ENCODE data around the gene ZBTB20.
"Not testable (repeated sequence)": the region's sequence is repeated elsewhere in the genome, so short reads cannot be mapped to it uniquely, and the experiment has no call there.

The ZBTB20 gene

GRCh38 chr3:115120597-115120996 lies 26.5 kb downstream of the ZBTB20 start:
- H3K4me2 ChIP-seq (ENCODE audit: low read length) = no peak overlapping the region
- H3K27me3 ChIP-seq (ENCODE audit: low read depth, low read length) = no peaks in the 10 kb centered on the region
- no peaks in the 10 kb centered on the region for H3K79me2 ChIP-seq (ENCODE audit: low read length)
- no peak overlapping the region for H3K9ac ChIP-seq (ENCODE audit: low read length)
- TF ChIP-seq CTCF (IDR thresholded peaks at IDR 0.05; ENCODE audit: low read depth, low read length) = no peak
- H3K9me3 ChIP-seq (ENCODE audit: insufficient read depth, low read length) = no peaks in the 10 kb centered on the region
- no peaks in the 10 kb centered on the region for H3K36me3 ChIP-seq (replicated peaks; ENCODE audit: low read depth, low read length)
- no peaks in the 10 kb centered on the region for H3K4me1 ChIP-seq (ENCODE audit: low read length)
- H2AFZ ChIP-seq (ENCODE audit: low read depth, low read length) = no peak overlapping the region
- H3K27ac ChIP-seq (ENCODE audit: low read length) = no peak overlapping the region
- H4K20me1 ChIP-seq (ENCODE audit: insufficient read depth, low read length) = no peaks in the 10 kb centered on the region
- no peak overlapping the region for H3K4me3 ChIP-seq (ENCODE audit: low read length)

- Histone ChIP-seq H4K20me1 (ENCODE audit: insufficient read depth, low read length) (no peaks in the 10 kb centered on the region), H3K79me2 (ENCODE audit: low read length) (no peaks in the 10 kb centered on the region), H3K4me1 (ENCODE audit: low read length) (no peaks in the 10 kb centered on the region), H3K9me3 (ENCODE audit: insufficient read depth, low read length) (no peaks in the 10 kb centered on the region), H3K27ac (ENCODE audit: low read length) (no peak overlapping the region), H2AFZ (ENCODE audit: low read depth, low read length) (no peak overlapping the region), H3K27me3 (ENCODE audit: low read depth, low read length) (no peaks in the 10 kb centered on the region), H3K36me3 (replicated peaks; ENCODE audit: low read depth, low read length) (no peaks in the 10 kb centered on the region), H3K4me2 (ENCODE audit: low read length) (no peak overlapping the region), H3K9ac (ENCODE audit: low read length) (no peak overlapping the region), H3K4me3 (ENCODE audit: low read length) (no peak overlapping the region)
- no peak for TF ChIP-seq EZH2phosphoT487 (IDR thresholded peaks at IDR 0.05; ENCODE audit: low read depth)
- no peak for TF ChIP-seq CTCF (IDR thresholded peaks at IDR 0.05; ENCODE audit: low read depth, low read length)
These were observed 33.7 kb downstream of the ZBTB20 start for GRCh38 chr3:115113367-115113766.

DNA sequence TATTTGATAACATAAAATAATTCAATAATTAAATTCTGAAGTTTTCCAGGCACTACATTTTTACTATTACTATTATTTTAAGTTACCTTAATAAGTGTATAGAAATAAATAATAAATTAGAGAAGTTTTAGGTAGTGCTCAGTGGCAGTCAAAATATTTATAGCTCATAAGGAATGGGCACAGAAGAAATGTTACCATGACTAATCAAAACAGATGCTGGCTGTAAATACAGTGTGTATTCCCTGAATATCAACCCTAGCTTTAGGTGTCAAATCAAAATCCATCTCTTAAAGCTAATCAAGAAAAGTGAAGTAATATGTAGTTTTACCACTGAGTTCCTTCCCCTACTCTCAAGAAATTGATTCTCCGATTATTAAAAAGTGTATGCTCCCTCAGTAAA lies 35.5 kb downstream of the ZBTB20 start:
- H3K27me3 ChIP-seq (ENCODE audit: low read depth, low read length) = no peaks in the 10 kb centered on the region
- no peak overlapping the region for H3K27ac ChIP-seq (ENCODE audit: low read length)
- no peak overlapping the region for H3K4me3 ChIP-seq (ENCODE audit: low read length)
- no peak overlapping the region for H3K4me2 ChIP-seq (ENCODE audit: low read length)
- no peaks in the 10 kb centered on the region for H3K79me2 ChIP-seq (ENCODE audit: low read length)
- no peaks in the 10 kb centered on the region for H3K4me1 ChIP-seq (ENCODE audit: low read length)
- TF ChIP-seq CTCF (IDR thresholded peaks at IDR 0.05; ENCODE audit: low read depth, low read length) (no peak), EZH2phosphoT487 (IDR thresholded peaks at IDR 0.05; ENCODE audit: low read depth) (no peak)
- no peaks in the 10 kb centered on the region for H3K9me3 ChIP-seq (ENCODE audit: insufficient read depth, low read length)
- no peak overlapping the region for H2AFZ ChIP-seq (ENCODE audit: low read depth, low read length)
- H3K9ac ChIP-seq (ENCODE audit: low read length) = no peak overlapping the region
- H3K36me3 ChIP-seq (replicated peaks; ENCODE audit: low read depth, low read length) = no peaks in the 10 kb centered on the region
- H4K20me1 ChIP-seq (ENCODE audit: insufficient read depth, low read length) = no peaks in the 10 kb centered on the region

GRCh38 chr3:115110830-115111229 lies 36.3 kb downstream of the ZBTB20 start:
- no peaks in the 10 kb centered on the region for H3K4me1 ChIP-seq (ENCODE audit: low read length)
- H3K27me3 ChIP-seq (ENCODE audit: low read depth, low read length) = no peaks in the 10 kb centered on the region
- no peaks in the 10 kb centered on the region for H3K36me3 ChIP-seq (replicated peaks; ENCODE audit: low read depth, low read length)

DNA sequence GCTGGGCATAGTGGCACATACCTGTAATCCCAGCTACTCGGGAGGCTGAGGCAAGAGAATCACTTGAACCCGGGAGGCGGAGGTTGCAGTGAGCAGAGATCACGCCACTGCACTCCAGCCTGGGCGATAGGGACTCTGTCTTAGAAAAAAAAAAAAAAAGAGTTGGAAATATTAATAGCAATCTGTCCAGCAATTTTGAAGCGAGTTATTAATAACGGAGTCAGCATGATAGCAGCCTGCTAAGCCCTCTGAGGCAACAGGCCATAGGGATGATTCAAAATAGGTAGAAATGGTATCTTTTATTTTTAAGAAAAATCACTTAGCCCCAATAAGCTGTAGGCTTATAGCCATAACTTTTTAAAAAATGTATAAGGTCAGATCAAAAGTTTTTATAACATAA lies 37.0 kb downstream of the ZBTB20 start:
- not testable (repeated sequence) for H3K27ac ChIP-seq (ENCODE audit: low read length); H3K79me2 ChIP-seq (ENCODE audit: low read length); H3K27me3 ChIP-seq (ENCODE audit: low read depth, low read length); H3K4me2 ChIP-seq (ENCODE audit: low read length); H4K20me1 ChIP-seq (ENCODE audit: insufficient read depth, low read length); H3K9ac ChIP-seq (ENCODE audit: low read length); H3K4me3 ChIP-seq (ENCODE audit: low read length); H3K9me3 ChIP-seq (ENCODE audit: insufficient read depth, low read length); H3K36me3 ChIP-seq (replicated peaks; ENCODE audit: low read depth, low read length); H3K4me1 ChIP-seq (ENCODE audit: low read length); H2AFZ ChIP-seq (ENCODE audit: low read depth, low read length)

More at GRCh38 chr3:115110830-115111229, 36.3 kb downstream of the ZBTB20 start:
- no peak overlapping the region for H3K4me3 ChIP-seq (ENCODE audit: low read length)
- no peak overlapping the region for H2AFZ ChIP-seq (ENCODE audit: low read depth, low read length)
- no peaks in the 10 kb centered on the region for H3K79me2 ChIP-seq (ENCODE audit: low read length)
- no peak overlapping the region for H3K4me2 ChIP-seq (ENCODE audit: low read length)
- TF ChIP-seq CTCF (IDR thresholded peaks at IDR 0.05; ENCODE audit: low read depth, low read length) (no peak), EZH2phosphoT487 (IDR thresholded peaks at IDR 0.05; ENCODE audit: low read depth) (no peak)
- H3K9ac ChIP-seq (ENCODE audit: low read length) = no peak overlapping the region
- H3K9me3 ChIP-seq (ENCODE audit: insufficient read depth, low read length) = no peaks in the 10 kb centered on the region
- no peaks in the 10 kb centered on the region for H4K20me1 ChIP-seq (ENCODE audit: insufficient read depth, low read length)
- no peak overlapping the region for H3K27ac ChIP-seq (ENCODE audit: low read length)

All from OCI-LY3 (cell line).